DLD1 (cell line): ENCODE measurements around the gene DTX4.

Experiments
- in situ Hi-C: cut with HindIII; loops from 2 replicates; pipeline ENCODE4 v1.10.0; 2017; ENCODE audit warnings: low sequenced_read_pairs

Gene DTX4

DNA sequence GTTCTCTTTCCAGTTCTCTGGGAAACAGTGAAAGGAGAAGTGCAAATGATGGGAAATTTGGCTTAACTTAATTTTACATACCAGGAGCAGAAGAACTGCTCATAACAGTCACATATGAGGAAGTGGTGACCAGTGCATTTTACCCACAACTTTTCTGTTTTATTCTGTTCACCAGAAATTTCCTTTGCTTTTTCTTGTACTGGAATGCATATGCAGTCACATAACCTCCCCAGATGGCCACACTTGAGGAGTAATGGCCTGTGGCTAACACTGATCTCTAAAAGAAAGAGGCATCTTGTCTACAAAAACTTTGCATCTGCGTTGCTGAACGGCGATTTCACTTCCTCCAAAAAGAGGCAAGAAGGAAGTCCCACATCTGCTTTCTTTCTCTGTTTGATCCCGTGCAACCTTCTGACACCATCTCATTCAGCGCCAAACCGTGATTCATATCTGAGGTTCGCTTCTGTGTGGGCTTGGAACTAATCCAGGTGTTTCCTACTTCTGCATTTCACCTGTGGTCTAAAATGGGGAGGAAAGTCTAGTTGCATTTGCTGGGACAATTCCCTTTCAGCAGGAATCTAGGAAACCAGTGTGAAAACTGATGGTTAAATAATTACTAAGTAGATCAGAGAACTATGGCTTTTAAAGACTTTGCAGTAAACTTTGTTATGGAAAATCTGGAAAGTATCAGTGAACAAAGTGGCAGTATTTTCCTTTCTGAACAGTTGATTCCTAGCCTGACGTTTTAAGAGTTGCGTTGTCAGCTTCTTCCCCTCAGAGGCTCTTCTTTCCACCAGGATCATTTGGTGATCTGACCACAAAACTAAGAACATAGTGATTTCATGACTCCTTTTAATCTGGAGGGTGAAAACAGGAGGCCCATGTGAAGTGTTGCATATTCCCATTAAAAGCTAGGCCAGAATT is 45.0 kb downstream of the DTX4 start:
- in situ Hi-C loops, result no loop called here

DNA sequence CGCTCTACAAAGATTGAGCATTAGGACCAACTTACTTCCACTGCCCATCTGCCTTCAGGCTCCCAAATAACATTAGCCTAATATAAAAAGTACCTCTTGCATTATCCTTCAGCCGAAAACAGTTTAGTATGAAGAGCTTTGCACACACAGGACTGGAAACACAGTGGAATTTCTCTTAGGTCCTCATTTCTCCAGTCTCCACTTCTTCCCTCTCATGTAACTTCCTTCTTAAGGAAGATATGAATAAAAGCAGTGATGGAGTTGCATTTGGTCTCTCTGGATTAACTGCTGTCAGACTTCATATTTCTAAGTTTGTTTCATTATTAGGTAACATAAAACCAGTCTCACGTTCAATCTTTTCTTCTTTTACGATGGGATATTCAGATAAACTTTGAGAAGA is 46.4 kb downstream of the DTX4 start:
- in situ Hi-C loops, result no loop called here

DNA sequence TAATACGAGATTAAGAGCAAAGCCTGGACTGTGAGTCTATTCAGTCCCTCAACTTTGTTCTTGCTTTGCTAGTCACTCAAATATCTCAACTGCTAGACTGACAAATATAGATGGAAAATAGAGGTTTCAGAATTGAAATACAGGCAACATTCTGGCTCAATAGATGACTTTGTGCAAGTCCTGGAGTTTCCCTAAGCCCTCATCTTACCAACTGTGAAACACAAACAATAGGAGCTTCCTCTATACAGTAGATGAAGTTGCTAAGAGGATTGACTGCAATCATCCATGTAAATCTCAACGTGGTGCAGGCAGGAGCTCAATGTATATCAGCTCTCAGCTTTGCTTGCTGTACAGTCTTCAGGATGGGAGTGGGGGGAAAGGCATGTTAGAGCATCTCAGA is 47.0 kb downstream of the DTX4 start:
- in situ Hi-C loops, result no loop called here

DNA sequence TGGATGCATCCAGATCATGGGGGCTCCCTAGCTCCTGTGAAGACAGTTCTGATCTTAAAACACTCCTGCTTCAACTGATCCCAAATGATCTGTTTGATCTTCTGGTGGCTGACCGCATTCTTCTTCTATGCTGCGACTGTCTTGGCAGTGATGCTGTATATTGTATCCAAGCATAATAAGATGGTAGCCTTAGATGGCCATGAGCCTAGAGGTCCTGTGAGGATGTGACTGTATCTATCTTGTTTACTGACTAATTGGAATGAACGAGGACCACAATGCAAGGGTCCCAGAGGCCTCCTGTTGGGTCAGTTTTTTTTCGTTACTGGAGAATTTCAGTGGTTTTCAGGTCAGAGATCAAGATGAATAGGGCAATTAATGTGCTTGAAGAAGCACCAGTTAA is 47.9 kb downstream of the DTX4 start:
- in situ Hi-C loops, result no loop called here

DNA sequence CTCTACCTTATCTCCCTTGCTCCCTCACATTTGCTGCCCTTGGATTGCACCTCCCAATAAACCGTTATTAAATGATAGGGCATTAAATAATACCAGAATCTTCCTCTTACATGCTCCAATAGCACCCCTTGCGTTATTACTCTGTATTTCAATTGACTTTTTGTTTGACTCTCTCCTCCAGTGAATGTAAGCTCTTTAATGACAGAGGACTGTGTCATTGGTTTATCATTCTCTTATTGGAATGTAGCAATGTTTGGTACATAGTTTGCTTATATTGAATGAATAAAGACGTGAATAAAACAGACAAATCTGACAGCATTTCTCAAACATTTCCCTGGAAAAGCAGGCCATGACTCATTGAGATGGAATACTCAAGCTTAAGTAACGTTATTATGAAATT is 49.5 kb downstream of the DTX4 start:
- in situ Hi-C loops, result no loop called here

DNA sequence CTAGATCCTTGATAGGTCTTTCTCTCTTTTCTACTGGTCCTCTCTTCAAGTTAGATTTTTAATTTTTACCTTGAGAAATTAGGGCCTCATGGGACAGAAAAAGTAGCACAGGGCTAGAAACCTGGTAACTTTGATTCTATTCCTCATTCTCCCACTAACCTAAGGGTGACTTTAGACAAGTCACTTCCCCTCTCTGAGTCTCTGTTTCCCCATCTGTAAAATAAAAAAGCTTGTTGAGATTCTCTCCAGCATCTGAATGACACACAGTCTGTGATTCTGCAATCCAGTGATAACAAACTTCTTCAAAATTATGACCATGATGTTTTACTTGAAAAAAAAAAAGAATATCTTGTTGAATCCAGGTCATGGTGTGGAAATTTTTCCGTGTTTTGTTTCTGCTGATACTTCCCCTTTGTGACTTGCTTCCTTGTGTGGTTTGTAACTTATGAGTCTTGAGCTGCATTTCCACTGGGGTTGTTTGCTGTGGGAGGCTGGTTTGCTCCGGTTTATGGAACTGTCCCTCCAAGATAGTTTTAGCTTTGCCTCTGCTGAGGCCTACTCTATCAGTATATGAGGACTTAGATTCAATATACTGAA is 50.6 kb downstream of the DTX4 start:
- in situ Hi-C loops, result no loop called here

DNA sequence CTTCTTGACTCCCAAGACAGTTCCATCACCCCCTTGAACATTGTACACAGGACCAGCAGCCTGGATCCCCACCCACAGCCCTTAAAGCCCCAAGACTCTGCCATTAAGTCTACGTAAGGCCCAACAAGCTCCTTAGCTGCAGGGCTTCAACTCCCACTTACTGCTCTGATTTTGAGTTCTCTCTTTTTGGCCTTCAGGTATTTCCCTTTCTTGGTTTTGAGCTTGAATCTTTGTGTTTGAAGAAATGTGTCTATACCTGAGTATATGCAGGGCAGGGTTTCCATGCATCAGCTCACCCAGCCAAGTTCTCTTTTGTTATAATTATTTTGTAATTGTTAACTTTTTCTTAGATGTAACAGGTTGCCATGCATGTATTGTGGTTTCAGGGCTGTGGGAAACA is 51.2 kb downstream of the DTX4 start:
- in situ Hi-C loops, result no loop called here

DNA sequence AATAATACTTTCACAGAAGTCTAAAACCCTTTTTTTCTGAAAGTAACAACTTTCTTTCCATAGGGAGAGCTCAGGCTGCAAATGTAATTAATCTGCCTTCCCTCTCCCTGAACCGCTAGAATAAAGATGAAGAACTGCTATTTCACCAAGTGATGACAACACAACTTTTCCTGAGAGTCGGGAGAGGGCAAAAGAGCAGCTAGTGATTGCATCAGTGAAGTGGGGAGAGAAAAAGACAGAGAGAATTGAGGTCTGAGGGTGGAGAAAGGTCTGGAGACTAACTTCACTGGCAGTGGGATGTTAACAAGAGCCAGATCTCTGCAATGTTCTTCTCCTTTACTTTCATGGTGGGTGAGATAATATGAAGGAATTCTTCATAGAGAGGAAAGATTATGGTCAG is 51.7 kb downstream of the DTX4 start:
- in situ Hi-C loops, result no loop called here

DNA sequence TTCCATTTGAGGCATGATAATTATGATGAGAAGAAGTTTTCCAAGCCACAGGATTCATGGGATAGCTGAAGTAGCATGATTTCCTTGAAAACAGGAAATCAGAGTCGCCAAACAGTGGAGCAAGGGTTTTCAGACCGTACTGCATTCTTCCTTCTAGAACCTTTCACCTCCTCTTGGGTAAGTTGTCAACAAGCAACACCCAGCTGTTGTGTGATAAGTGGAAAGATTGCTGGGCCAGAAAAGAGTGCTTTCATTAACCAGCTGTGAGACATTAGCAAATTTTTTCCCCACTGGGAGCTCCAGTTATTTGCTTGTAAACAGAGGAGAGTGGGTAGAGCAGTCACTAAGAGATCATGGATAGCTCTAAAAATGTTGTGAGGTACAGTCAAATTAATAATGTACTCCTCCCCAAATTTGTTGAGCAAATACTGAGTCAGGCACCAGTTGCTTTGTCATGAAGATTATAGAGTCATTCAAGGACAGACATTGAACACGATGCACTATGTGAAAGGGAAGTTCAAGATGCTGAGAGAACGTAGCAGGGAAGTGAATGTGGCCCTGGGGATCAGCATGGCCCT is 52.5 kb downstream of the DTX4 start:
- in situ Hi-C loops, result no loop called here

DNA sequence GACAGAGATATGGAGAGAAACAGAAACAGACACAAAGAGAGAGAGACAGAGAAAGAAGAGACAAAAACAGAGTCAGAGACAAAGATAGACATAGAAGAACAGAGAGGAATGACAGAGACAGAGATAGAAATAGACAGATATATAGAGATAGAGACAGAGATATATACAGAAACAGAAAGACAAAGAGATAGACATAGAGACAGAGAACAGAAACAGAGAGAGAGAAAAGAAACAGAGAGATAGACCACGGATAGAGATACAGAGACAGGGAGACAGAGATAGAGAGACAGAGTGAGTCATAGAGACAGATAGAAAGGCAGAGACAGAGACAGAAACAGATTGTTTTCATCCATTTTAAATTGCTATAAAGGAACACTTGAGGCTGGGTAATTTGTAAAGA is 53.1 kb downstream of the DTX4 start:
- in situ Hi-C loops, result no loop called here

DNA sequence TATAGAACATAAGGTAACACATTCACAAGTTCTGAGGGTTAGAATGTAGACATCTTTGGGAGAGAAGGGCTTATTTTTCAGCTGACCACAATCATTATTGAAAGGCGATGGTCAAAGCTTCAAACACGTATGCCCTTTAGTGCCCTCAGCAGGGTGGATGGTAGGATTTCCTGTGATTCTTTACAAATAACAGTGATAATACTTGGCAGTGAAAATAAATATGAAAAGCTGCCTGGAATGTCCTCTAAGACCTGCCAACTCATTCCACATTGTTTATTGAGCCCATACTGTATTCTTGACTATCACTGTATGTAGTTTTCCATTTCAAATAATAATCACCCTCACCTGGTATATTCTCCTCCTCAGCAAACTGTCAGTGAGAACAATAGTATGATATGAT is 54.5 kb downstream of the DTX4 start:
- in situ Hi-C loops, result no loop called here

DNA sequence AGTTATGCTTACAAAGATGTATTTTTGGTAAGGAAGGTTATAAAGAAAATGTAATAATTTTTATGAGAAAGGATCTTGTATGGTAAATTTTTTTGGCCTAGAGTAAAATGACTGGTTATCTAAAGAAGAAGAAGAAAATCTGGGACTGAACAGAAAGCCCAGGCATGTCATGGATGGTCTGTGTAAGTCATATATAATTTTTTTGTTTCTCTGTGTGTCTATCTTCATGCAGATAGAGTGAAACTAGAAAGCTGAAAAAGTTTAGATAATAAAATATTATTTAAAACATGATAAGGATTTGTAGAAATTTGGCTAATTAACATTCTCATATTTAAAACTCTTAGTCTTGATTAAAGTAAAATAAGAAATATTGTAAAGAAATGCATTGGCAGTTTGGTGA is 68.4 kb downstream of the DTX4 start:
- in situ Hi-C loops, result no loop called here

DNA sequence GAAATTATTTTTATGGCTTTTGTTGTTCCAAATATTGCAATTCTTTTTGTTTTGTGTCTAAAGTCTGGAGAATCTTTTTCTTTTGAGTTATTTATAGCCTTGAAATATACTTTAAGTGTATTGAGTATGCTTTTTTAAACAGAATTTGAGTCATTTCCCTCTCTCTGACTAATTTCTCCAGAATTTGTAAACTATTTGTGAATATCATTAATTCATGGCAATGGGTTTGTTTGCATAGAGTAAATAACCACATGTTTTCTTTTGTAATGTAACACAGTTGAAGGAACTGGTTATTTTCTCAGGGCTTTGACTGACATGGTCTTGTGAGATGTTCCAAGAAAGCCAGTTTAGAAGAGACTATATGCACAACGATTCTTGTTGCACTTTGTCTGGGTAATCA is 71.7 kb downstream of the DTX4 start:
- in situ Hi-C loops, result no loop called here

DNA sequence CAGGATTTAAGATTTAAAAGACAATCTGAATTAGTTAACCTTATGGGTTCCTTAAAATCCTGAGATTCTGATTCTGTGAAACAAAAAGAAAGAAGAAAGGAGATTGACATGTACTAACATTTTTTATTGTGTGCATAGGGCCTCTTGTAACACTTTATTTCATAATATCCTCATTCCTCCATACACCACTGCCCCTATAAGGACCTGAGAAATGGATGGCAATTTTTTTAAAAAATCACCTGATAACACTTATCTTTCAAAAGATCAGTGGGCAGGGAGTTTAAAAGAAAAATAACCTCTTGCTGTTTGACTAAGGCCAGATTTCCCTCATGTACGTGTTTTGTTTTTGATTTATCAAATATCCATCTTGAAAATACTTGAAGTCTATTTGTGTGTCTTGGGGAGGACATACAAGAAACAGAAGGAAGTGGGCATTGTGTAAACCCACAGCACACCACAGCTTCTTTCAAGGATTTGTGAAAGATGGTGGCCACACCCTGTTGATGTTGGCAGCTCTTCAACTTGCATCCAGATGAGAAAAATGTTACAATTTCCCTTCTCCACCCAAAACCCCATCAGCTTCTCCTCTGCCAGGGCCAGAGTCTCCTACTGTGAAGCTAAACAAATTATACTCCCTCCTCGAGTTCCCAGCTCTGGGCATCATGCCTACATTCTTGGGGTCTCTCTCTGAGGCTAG is 75.7 kb downstream of the DTX4 start:
- in situ Hi-C loops, result no loop called here

DNA sequence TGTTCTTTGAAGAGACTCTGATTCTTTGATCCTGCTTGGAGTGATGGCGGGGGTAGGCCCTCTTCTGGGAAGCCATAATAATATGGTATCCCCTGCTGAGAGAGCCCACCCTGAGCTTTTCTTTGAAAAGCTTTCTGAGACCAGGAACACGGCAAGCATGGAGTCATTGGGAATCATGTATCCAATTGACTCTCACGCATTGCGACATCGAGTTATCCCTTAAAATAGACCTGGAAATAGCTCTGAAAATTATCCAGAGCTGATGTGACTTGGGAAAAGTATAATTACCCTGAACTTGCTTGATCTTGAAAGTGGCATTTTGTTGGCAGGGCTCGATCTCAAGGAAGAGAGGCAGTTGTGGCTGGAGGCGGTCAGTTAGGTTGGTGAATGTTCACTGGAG is 77.6 kb downstream of the DTX4 start:
- in situ Hi-C loops, result no loop called here

DNA sequence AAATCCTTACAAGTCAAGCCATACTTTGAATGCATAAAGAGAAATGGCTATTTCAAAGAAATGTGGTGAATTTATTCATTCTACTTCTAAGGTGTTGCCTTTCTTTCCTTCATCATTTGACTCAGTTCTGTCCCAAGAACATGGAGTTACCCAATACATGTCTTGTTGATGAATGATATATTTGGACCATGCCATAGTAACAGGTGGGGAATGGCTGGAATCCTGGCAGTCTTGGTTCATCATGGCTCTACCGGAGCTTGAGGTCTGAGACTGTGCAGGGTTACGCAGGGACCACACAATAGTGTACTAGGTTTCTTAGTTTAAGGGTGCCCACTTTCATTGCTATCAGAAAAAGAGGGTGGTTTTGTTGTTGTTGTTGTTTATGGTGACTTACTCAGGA is 81.1 kb downstream of the DTX4 start:
- in situ Hi-C loops, result no loop called here

DNA sequence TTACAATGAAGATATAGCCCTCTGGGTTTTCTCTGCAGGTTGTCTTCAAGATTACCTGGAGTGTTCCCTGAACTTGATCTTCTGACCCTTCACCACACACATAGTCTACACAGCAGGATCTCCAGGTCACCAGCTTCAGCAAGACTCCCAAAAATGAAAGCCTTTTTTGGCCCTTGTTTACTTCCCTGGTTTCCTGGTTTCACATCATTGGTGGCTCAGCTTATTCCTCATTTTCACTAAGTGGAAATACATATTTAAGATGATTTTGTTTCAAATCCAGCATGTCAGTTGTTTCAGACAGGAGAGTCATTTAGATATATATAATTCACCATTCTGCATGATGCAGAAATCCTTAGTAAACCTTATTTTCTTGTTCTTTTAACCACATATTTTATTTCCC is 82.4 kb downstream of the DTX4 start:
- in situ Hi-C loops, result no loop called here

DNA sequence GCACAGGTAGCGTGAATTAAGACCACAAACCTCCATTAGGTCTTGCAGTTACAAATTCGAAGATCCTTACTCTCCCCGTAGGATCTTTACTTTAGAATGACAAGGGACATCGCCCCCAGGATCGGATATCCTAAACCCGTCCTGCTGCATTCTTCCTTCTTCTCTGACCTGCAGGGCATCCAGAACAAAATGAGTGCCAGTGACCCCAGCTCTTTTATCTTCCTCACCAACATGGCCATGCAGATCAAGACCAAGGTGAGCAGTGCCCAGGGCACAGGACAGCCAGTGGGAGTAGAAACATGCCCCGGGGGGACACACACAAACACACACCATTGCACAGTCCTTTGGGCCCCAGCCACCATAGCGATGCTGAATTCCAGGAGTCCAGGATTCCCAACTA is 83.3 kb downstream of the DTX4 start:
- in situ Hi-C loops, result no loop called here
